Mesothelial cell of epicardium (in vitro differentiated cells): ENCODE measurements around the gene PFKP. TPM values are rescaled to one million over a fixed set of nuclear protein-coding genes. Genes with fewer than 3 reads are reported as not detected.

ENCODE experiments used
- DNase-seq, 2 experiments: peaks; one replicate each; pipeline ENCODE4 v3.0.0; 2021; ENCODE audit warnings: low spot score in 2 of 2; ENCODE audit not compliant: unreplicated experiment in 2 of 2
- H3K27ac Mint-ChIP-seq: 2 replicates; pipeline ENCODE4 v1.8.0; 2021; ENCODE audit warnings: mixed read lengths
- H3K27me3 Mint-ChIP-seq: 2 replicates; pipeline ENCODE4 v1.8.0; 2021; ENCODE audit warnings: low read depth, mixed read lengths
- H3K36me3 Mint-ChIP-seq: 2 replicates; pipeline ENCODE4 v1.8.0; 2021; ENCODE audit warnings: mixed read lengths
- H3K4me1 Mint-ChIP-seq: 2 replicates; pipeline ENCODE4 v1.8.0; 2021; ENCODE audit warnings: mixed read lengths
- H3K4me3 Mint-ChIP-seq: 2 replicates; pipeline ENCODE4 v1.8.0; 2021; ENCODE audit warnings: mild to moderate bottlenecking, moderate library complexity, mixed read lengths
- H3K9me3 Mint-ChIP-seq: 2 replicates; pipeline ENCODE4 v1.8.0; 2021; ENCODE audit warnings: mixed read lengths
- total RNA-seq: library from RNA; stranded (reverse); gene quantifications from 3 replicates; pipeline ENCODE4 v1.2.1, GENCODE V29; 2021
- TF ChIP-seq, protein P1 (sequence below): fragments of 200-600 bp; sonication (generic); IDR thresholded peaks from one replicate; pipeline ENCODE4 v1.5.0; 2021; ENCODE audit warnings: antibody characterized with exemption; ENCODE audit not compliant: unreplicated experiment

The PFKP gene
- total RNA-seq, 1 donor from 2014 or later: 35.3 TPM

DNA sequence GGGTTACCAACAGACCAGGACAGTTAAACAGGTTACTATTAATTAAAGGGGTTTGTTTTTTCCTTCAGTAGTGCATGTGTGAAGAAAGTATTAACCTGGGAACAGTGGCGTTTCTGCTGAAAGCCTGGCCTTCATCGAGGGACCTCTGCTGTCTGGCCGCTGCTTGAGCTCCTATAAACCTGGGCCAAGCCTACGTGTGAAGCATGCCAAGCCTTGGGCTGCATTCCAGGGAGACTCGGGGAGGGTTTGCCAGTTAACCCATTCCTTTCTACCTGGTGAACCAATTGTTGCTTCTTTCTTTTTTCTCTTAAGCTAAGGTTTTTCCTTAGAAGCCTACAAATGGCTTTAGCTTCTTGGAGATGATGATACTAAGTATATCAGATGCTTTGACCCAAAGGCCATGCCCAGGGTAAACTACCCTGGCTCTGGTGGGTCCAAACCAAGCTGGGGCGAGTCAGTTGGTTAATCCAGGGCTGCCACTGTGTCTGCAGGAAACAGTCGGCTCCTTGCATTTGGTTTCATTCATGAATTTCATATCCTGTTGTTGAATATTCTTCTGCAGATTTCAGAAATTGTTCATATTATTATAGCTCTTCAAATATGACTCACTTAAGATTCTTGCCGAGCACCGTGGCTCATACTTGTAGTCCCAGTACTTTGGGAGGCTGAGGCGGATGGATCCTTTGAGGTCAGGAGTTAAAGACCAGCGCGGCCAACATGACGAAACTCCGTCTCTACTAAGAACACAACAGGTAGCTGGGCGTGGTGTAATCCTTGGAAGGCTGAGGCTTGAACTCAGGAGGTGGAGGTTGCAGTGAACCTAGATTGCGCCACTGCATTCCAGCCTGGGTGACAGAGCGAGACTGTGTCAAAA, 23.8 kb downstream of the PFKP start:
- TF ChIP-seq, protein P1, sequence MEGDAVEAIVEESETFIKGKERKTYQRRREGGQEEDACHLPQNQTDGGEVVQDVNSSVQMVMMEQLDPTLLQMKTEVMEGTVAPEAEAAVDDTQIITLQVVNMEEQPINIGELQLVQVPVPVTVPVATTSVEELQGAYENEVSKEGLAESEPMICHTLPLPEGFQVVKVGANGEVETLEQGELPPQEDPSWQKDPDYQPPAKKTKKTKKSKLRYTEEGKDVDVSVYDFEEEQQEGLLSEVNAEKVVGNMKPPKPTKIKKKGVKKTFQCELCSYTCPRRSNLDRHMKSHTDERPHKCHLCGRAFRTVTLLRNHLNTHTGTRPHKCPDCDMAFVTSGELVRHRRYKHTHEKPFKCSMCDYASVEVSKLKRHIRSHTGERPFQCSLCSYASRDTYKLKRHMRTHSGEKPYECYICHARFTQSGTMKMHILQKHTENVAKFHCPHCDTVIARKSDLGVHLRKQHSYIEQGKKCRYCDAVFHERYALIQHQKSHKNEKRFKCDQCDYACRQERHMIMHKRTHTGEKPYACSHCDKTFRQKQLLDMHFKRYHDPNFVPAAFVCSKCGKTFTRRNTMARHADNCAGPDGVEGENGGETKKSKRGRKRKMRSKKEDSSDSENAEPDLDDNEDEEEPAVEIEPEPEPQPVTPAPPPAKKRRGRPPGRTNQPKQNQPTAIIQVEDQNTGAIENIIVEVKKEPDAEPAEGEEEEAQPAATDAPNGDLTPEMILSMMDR: no peak
- no peaks in the 10 kb centered on the region for H3K36me3 Mint-ChIP-seq
- no peaks in the 10 kb centered on the region for H3K27me3 Mint-ChIP-seq
- H3K4me1 Mint-ChIP-seq: peaks cover 64% of the 10 kb centered on the region
- DNase-seq: peak in 1 of 2 experiments; percentile 53
- H3K9me3 Mint-ChIP-seq: no peaks in the 10 kb centered on the region
- peak overlapping the region; percentile 87 for H3K27ac Mint-ChIP-seq
- no peak overlapping the region for H3K4me3 Mint-ChIP-seq

DNA sequence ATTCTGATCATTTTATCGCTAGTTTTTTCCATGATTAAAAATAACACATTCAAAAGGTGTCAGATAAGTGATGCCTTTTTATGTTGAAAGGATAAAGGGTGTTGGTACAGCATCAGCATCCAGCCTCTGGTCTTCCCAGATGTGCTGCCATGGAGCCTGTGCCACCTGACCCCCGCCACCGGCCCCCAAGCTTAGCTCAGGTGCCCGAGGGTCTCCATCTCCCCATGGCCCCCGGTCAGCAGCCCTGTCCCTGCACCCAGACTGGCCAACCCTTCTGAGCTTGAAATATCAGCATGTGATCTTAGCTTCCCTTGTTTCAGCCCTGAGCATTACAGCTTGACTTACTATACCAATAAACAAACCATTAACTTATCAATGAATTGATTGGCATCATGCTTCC, 24.6 kb downstream of the PFKP start:
- Mint-ChIP-seq H3K9me3 (no peaks in the 10 kb centered on the region), H3K27ac (peak overlapping the region; percentile 10), H3K36me3 (no peaks in the 10 kb centered on the region), H3K27me3 (no peaks in the 10 kb centered on the region), H3K4me1 (peaks cover 61% of the 10 kb centered on the region), H3K4me3 (no peak overlapping the region)
- DNase-seq: no peak
- TF ChIP-seq, protein P1: no peak

DNA sequence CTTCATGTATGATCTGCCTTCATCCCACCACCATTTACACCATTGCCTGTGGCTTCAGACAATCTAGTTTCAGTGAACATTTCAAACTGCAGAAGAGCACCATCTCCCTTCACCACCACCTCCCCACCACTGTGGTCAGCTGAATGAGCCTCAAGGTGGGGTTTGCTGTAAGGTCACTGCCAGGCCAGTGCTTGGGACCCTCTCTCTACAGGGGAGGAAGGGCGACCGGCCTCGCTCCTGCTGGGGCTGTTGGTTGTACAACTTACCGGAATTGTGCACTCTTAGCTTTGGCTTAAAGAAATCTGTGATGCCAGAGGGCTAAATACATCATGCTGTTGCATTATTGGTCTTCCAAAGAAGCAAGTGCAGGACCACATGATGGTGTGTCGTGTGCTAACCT, 26.6 kb downstream of the PFKP start:
- Mint-ChIP-seq H3K27ac (peak overlapping the region; percentile 96), H3K9me3 (no peaks in the 10 kb centered on the region), H3K36me3 (no peaks in the 10 kb centered on the region), H3K27me3 (no peaks in the 10 kb centered on the region), H3K4me1 (peaks cover 57% of the 10 kb centered on the region), H3K4me3 (no peak overlapping the region)
- no peak for DNase-seq
- TF ChIP-seq, protein P1: no peak

DNA sequence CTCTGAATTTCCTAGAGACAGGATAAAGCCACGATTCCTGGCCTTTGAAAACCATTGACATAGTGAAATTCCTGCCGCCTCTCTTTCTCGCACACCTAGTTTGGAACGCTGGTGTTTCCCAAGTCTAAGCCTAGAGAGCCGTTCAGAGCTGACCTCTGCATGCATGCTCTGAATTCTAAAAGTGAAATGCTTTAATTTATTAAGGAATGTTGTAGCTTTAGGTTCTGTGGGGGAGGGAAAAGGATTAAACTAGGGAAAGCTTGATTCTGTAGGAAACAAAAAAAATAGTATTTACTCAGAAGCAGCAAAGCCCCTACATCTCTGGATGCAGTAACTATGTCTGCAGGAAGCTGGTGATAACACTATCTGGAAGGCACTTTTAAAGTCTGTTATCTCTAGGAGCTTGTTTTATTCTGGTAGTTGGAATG, 27.3 kb downstream of the PFKP start:
- Mint-ChIP-seq H3K4me3 (peak overlapping the region; percentile 5), H3K27ac (peak overlapping the region; percentile 96), H3K36me3 (peaks cover 3% of the 10 kb centered on the region), H3K27me3 (no peaks in the 10 kb centered on the region), H3K9me3 (no peaks in the 10 kb centered on the region), H3K4me1 (peaks cover 55% of the 10 kb centered on the region)
- TF ChIP-seq, protein P1: no peak
- DNase-seq: no peak

DNA sequence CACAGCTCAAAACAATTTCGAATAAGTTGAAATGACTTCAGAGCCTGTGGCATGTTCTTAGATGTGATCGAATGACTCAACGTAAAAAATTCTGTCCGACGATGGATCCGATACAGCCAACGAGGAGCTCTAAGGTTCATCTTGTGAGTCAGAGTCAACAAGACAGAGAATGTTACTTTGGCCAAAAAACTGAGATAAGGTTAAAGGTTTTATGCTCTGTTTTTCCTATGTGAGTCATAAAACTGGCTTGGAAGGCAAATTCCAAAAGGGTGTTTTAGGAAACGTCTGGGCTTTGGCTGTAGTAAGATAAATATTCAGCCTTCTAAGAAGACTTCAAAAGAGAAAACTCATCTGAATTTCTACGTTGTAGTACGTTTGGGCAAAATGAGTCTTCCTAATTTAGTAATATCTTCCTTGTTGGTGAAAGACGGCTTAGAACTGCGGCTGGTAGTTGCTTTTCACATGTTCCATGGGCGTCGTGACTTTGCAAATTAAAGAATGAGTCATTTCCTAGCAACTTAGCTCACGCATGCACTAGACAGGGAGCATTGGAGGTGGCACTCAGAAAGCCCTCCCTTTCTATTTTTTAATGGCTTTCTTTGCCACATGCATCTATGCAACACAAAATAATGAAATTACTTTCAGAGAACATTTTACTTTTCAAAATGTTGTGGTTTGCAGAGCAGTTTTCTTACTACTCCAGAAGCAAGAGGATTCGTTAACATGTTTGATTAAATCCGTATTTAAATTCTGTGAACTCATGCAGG, 28.2 kb downstream of the PFKP start:
- H3K27ac Mint-ChIP-seq: peak overlapping the region; percentile 96
- DNase-seq: no peak
- TF ChIP-seq, protein P1: no peak
- H3K36me3 Mint-ChIP-seq: peaks cover 9% of the 10 kb centered on the region
- no peaks in the 10 kb centered on the region for H3K9me3 Mint-ChIP-seq
- H3K4me1 Mint-ChIP-seq: peaks cover 47% of the 10 kb centered on the region
- no peaks in the 10 kb centered on the region for H3K27me3 Mint-ChIP-seq
- peak overlapping the region; percentile 19 for H3K4me3 Mint-ChIP-seq
